Skeletal muscle cell (primary cell): Measurements from ENCODE around the gene FPGS.
A peak's percentile ranks its signal among the peaks of the same experiment; 100 is the strongest.

Experiments
- DNase-seq: peaks from one replicate; pipeline ENCODE4 v3.0.0-alpha.2; 2010; ENCODE audit warnings: low read depth
- H3K4me3 ChIP-seq: 2 replicates; pipeline ENCODE4 v1.5.1; 2011; ENCODE audit warnings: low read depth, mild to moderate bottlenecking, control low read depth, low read length, moderate library complexity

FPGS gene

DNA sequence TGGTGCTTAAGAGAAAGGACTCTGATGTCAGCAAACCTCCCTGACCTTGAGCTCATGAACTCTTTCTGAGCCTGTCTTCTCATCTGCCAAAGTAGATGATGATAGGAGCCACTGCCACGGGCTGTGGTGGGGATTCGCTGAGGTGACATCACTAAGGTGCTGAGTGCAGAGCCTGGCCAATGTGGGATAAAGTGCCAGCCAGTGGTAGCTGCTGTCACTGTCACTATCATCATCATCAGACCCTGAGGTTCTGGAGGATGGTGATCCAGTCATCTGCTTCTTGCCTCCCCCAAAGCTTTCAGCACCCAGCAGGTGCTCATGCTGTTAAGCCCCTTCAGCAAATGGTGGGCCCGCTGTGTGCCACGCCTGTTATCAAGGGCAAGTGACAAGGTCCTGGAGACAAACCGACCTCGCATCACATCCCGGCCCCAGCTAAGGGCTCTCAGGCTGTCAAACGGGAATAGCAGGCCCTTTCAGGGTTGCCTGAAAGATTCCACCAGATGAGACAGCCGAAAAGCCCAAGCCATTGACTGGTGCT is 6.4 kb downstream of the FPGS start:
- H3K4me3 ChIP-seq, result no peak overlapping the region
- no peak for DNase-seq

GRCh38 chr9:127809540-127810377 is 7.1 kb downstream of the FPGS start:
- no peak for DNase-seq
- no peak overlapping the region for H3K4me3 ChIP-seq

GRCh38 chr9:127810378-127811187 is 7.9 kb downstream of the FPGS start:
- DNase-seq, result no peak
- H3K4me3 ChIP-seq, result no peak overlapping the region

- H3K4me3 ChIP-seq, result no peak overlapping the region
- DNase-seq, result no peak
Measured at GRCh38 chr9:127812011-127812410, 9.3 kb downstream of the FPGS start.

GRCh38 chr9:127812936-127813675 is 10.4 kb downstream of the FPGS start:
- no peak for DNase-seq
- H3K4me3 ChIP-seq, result no peak overlapping the region

GRCh38 chr9:127813686-127814226 is 11.1 kb downstream of the FPGS start:
- no peak for DNase-seq
- H3K4me3 ChIP-seq, result no peak overlapping the region

DNA sequence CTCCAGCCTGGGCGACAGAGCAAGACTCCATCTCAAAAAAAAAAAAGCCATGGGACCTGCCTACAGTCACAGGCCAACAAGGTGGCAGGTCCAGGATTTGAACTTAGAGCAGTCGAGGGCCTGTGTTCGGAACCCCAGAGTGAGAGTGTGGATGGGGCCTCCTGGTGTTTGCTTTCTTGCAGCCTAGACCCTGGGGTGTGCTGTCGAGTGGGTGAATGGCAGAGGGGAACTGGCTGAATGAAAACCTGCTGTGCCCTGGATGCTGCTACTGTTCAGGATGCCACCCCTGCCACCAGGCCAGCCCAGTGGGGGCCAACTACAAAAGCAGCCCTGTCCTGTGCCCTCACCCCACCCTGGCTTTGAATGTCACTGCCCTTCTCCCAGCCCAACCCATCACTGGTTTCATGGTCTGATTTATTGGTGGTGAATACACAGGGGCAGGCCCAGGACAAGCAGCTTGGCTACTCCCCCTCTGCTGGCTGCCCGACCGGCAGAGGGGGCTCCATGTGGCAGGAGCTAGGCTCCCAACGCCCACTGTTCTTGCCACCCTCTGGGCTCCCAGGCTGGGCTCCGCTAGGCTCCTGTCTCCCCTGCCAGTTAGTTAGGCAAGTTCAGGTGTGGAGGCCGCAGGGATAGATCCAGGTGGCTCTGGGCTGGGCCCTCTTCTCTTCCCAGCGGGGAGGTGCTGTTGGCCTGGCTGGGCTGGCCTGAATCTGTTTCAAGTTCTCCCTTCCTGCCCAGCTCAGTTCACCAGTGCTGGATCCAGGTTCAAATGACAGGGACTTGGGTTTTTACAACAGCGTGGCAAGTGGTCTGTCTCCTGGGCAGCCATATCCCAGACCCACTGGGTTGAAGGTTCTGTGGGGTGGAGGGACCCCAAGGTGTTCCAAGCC is 12.2 kb downstream of the FPGS start:
- H3K4me3 ChIP-seq, result no peak overlapping the region
- no peak for DNase-seq

DNA sequence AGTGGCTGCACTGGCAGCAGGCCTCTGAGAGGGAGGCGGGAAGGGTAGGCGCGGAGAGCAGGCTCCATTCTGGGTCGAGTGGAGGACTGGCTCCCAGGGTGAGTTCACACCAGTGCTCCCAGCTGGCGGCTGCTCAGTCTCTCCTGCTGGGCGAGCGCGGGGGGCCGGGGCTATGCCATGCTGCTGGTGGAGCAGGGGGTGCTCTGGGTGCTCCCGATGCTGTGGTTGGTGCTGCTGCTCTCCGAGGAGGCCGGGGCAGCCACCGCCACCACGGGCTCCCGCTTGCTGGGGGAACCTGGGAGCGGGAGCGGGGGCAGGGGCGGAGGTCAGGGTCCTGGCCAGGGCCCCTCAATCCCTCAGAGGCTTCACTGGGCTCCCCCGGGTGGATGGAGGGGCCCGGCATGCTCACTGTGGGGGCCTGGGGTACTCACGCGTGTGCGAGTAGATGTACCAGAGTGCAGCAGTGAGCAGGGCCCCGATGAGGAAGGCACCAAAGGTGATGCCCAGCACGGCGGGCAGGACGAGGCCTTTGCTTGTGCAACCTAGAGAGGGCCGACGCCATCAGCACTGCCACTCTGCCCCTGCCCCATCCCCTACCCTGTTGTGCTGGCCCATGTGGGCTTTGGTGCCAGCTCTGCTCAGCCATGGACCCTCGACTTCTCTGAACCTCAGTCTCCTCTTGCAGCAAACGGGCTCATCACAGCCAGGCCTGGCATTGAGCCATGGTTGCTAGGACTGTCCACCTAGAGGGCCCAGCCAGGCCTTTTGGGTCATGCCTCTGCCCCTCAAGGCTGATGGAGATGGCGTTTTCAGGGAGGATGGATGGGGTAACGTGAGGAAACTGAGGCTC is 13.1 kb downstream of the FPGS start:
- H3K4me3 ChIP-seq, result no peak overlapping the region
- no peak for DNase-seq

DNA sequence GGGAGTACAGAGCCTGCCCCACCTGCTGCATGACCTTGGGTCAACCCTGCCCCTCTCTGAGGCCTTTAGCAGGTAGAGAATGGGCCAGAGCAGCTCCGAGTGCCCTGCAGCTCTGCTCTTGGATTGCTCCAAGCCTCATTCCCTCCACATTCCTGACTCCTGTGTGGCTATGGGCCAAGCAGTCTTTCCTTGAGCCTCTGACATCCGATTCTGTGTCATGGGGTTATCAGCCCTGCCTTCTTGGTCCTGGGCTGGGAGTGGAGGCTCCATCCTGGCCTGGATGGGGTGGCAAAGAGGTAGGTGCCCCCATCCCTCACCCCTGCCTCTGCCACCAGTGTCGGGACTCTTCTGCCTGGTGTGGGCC is 13.7 kb downstream of the FPGS start:
- DNase-seq, result no peak
- H3K4me3 ChIP-seq, result no peak overlapping the region

DNA sequence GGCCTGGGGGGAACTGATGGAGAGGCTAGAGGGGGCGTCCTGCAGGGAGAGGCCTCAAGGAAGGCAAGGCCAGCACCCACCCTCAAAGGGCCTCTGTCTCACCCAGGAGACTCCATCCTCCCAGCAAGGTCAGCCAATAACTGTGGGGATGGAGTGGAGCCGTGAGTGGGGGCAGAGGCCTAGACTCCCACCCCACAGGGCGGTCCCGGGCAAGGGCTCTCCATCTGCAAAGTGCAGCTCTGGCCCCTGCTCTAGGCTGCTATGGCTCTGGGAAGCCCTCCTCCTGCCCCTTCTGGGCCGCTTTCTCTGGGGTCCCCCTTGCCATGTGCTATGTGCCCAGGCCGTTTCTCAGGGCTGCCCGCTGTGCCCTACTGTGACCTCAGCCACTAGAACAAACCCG is 14.0 kb downstream of the FPGS start:
- no peak overlapping the region for H3K4me3 ChIP-seq
- DNase-seq, result no peak

DNA sequence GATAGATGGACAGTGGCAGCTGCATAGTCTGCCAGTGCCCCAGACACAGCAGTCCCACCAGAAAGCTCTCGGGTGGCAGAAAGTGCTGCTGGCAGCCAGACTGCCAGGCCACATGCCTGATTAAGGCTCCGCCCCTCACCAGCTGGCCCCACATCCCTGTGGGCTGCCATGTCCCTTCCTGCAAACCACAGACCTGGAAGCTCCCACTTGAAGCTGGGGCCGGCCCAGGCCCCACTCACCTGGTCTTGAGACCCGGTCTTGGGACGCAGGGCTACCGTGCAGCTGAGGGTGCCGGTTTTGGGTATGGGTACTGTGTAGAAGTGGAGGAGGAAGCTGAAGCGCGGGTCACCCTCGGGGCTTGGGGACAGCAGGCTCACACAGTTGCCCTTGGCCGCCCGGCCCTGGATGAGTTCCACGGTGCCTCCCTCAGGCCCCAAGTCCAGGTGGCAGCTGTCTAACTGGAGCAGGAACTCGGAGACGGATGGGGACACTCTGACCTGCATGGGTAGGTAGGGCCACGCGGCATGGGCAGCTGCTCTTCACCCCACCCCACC is 15.3 kb downstream of the FPGS start:
- no peak for DNase-seq
- no peak overlapping the region for H3K4me3 ChIP-seq

DNA sequence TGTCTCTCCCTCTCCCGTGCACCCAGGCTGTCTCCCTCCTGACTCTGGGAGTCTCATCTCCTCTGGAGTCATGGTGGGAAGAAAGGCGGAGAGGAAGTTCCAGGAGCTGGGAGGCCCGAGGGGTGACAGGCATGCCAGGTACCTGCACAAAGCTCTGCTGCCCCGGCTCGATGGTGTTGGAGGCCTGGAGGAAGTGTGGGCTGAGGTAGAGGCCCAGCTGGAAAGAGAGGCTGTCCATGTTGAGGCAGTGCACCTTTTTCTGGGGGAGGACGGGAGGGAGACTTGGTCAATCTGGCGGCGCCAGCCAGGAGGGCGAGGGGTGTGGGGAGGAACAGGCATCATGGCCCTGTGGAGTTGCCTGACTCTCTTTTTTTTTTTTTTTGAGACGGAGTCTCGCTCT is 15.9 kb downstream of the FPGS start:
- DNase-seq, result no peak
- H3K4me3 ChIP-seq, result no peak overlapping the region

DNA sequence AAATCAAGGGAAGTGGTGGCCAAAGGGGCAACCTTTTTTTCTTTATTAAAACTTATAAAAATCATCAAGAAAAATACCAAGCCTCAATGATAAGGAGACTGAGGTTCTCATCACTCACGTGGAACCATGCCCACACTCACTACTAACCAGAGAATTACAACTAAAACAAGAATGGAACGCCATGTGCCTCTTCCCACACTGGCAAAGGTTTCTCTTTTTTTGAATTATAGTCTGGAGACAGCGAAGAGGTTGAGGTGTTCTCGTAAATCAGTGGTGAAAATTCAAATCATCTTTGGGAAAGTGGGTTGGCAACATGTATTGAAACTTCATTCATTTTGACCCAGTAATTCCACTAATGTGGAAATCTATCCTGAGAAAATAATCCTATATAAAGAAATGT is 19.4 kb downstream of the FPGS start:
- H3K4me3 ChIP-seq, result no peak overlapping the region

GRCh38 chr9:127825319-127826051 is 22.8 kb downstream of the FPGS start:
- no peak overlapping the region for H3K4me3 ChIP-seq
- no peak for DNase-seq

More for the DNA sequence above, 19.4 kb downstream of the FPGS start:
- DNase-seq, result no peak

- DNase-seq, result no peak
- no peak overlapping the region for H3K4me3 ChIP-seq
Measured at GRCh38 chr9:127826253-127826913, 23.7 kb downstream of the FPGS start.

DNA sequence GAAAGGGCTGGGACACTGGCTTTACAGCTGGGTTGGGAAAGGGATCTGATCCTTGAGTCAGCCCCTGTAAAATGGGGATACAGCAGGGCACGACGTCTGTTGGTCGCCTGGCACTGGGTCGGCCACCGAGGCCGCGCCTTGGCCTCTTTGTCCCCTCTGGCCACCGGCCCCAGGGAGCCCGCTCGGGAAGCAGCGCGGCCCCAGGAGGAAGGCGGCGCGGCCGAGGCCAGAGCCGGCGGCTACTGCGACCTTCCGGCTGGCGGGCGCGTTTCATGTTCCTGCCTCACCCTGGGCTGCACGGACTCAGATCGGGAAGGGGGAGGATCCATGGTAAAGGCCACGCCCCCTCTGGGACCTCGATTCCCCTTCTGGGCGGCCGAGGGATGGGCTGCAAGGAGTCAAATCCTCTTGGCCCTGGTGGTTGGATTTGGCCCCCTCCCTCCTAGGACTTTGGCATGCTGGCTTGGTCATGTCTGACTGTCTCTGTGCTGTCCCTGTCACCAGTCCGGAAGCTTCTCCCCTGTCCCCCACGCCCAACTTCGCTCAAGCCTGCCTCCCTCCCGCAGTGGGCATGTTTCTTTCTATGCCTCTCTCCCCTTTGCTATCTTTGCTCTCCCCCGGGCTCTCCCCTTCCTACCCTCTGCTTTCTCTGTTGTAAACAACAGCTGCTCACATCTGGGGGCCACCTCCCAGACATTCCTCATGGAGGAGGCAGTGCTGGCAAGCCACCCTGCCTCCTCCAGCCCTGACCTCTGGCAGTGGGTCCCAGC is 25.8 kb downstream of the FPGS start:
- peak overlapping the region; percentile 9 for H3K4me3 ChIP-seq
- no peak for DNase-seq
